Ishikawa (cell line): ENCODE measurements around the gene CD274.

Source experiments
- CEBPB ChIP-seq: IDR thresholded peaks from 2 replicates; pipeline ENCODE4 v1.6.1; 2012
- CREB1 ChIP-seq: IDR thresholded peaks from 2 replicates; pipeline ENCODE4 v1.6.1; 2012; ENCODE audit warnings: low read depth
- EGR1 ChIP-seq: IDR thresholded peaks from 2 replicates; pipeline ENCODE4 v1.6.1; 2012
- EP300 ChIP-seq: IDR thresholded peaks from 2 replicates; pipeline ENCODE4 v1.6.1; 2012; ENCODE audit warnings: borderline replicate concordance
- FOXM1 ChIP-seq: IDR thresholded peaks from 2 replicates; pipeline ENCODE4 v1.6.1; 2012; ENCODE audit warnings: low read depth, borderline replicate concordance
- RAD21 ChIP-seq: IDR thresholded peaks from 2 replicates; pipeline ENCODE4 v1.6.1; 2012; ENCODE audit warnings: low read depth
- TAF1 ChIP-seq: IDR thresholded peaks from 2 replicates; pipeline ENCODE4 v1.6.1; 2012; ENCODE audit warnings: low read depth, mild to moderate bottlenecking
- TCF12 ChIP-seq: IDR thresholded peaks from 2 replicates; pipeline ENCODE4 v1.6.1; 2012; ENCODE audit warnings: low read depth
- TEAD4 ChIP-seq: IDR thresholded peaks from 2 replicates; pipeline ENCODE4 v1.6.1; 2012
- YY1 ChIP-seq: IDR thresholded peaks from 2 replicates; pipeline ENCODE4 v1.6.1; 2012; ENCODE audit warnings: low read depth
- ZBTB7A ChIP-seq: IDR thresholded peaks from 2 replicates; pipeline ENCODE4 v1.6.1; 2012; ENCODE audit warnings: low read depth
- TF ChIP-seq, protein P1 (sequence below): IDR thresholded peaks from 2 replicates; pipeline ENCODE4 v1.6.1; 2012; ENCODE audit warnings: low read depth, mild to moderate bottlenecking
- TF ChIP-seq, protein P2 (sequence below): IDR thresholded peaks from 2 replicates; pipeline ENCODE4 v1.6.1; 2012
- TF ChIP-seq, protein P3 (sequence below): IDR thresholded peaks from 2 replicates; pipeline ENCODE4 v1.6.1; 2012

DNA sequence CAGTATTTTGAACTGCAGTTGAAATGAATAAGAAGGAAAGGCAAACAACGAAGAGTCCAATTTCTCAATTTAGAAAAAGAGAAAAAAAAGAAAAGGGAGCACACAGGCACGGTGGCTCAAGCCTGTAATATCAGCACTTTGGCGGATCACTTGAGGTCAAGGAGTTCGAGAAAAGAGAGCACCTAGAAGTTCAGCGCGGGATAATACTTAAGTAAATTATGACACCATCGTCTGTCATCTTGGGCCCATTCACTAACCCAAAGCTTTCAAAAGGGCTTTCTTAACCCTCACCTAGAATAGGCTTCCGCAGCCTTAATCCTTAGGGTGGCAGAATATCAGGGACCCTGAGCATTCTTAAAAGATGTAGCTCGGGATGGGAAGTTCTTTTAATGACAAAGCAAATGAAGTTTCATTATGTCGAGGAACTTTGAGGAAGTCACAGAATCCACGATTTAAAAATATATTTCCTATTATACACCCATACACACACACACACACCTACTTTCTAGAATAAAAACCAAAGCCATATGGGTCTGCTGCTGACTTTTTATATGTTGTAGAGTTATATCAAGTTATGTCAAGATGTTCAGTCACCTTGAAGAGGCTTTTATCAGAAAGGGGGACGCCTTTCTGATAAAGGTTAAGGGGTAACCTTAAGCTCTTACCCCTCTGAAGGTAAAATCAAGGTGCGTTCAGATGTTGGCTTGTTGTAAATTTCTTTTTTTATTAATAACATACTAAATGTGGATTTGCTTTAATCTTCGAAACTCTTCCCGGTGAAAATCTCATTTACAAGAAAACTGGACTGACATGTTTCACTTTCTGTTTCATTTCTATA lies 602 bp upstream of the CD274 start:
- TF ChIP-seq YY1 (no peak), EGR1 (no peak), FOXM1 (no peak), ZBTB7A (no peak), TAF1 (no peak), EP300 (no peak), CREB1 (no peak), TCF12 (no peak), CEBPB (no peak), RAD21 (no peak), TEAD4 (no peak)
- TF ChIP-seq, protein P1, sequence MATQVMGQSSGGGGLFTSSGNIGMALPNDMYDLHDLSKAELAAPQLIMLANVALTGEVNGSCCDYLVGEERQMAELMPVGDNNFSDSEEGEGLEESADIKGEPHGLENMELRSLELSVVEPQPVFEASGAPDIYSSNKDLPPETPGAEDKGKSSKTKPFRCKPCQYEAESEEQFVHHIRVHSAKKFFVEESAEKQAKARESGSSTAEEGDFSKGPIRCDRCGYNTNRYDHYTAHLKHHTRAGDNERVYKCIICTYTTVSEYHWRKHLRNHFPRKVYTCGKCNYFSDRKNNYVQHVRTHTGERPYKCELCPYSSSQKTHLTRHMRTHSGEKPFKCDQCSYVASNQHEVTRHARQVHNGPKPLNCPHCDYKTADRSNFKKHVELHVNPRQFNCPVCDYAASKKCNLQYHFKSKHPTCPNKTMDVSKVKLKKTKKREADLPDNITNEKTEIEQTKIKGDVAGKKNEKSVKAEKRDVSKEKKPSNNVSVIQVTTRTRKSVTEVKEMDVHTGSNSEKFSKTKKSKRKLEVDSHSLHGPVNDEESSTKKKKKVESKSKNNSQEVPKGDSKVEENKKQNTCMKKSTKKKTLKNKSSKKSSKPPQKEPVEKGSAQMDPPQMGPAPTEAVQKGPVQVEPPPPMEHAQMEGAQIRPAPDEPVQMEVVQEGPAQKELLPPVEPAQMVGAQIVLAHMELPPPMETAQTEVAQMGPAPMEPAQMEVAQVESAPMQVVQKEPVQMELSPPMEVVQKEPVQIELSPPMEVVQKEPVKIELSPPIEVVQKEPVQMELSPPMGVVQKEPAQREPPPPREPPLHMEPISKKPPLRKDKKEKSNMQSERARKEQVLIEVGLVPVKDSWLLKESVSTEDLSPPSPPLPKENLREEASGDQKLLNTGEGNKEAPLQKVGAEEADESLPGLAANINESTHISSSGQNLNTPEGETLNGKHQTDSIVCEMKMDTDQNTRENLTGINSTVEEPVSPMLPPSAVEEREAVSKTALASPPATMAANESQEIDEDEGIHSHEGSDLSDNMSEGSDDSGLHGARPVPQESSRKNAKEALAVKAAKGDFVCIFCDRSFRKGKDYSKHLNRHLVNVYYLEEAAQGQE, result no peak
- TF ChIP-seq, protein P2, sequence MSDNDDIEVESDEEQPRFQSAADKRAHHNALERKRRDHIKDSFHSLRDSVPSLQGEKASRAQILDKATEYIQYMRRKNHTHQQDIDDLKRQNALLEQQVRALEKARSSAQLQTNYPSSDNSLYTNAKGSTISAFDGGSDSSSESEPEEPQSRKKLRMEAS, result no peak
- TF ChIP-seq, protein P3, sequence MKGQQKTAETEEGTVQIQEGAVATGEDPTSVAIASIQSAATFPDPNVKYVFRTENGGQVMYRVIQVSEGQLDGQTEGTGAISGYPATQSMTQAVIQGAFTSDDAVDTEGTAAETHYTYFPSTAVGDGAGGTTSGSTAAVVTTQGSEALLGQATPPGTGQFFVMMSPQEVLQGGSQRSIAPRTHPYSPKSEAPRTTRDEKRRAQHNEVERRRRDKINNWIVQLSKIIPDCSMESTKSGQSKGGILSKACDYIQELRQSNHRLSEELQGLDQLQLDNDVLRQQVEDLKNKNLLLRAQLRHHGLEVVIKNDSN, result no peak
